ELF-1 (cell line): ENCODE data around the gene CORO2A.
"Not testable (repeated sequence)": the region's sequence is repeated elsewhere in the genome, so short reads cannot be mapped to it uniquely, and the experiment has no call there.

Experiments
- DNase-seq: peaks from one replicate; pipeline ENCODE4 v3.0.0-alpha.2; 2016; ENCODE audit warnings: low read depth, low spot score

Gene CORO2A

GRCh38 chr9:98191671-98192502 lies 550 bp downstream of the CORO2A start:
- DNase-seq = peak; percentile 61

- peak; percentile 64 for DNase-seq
These were observed 1.2 kb downstream of the CORO2A start for GRCh38 chr9:98191181-98191608.

- no peak for DNase-seq
These were observed 1.7 kb downstream of the CORO2A start for GRCh38 chr9:98190757-98191105.

GRCh38 chr9:98189412-98189811 lies 3.0 kb downstream of the CORO2A start:
- no peak for DNase-seq

- DNase-seq = no peak
These were observed 4.5 kb downstream of the CORO2A start for GRCh38 chr9:98187926-98188325.

- no peak for DNase-seq
These were observed 6.2 kb downstream of the CORO2A start for GRCh38 chr9:98186236-98186635.

- DNase-seq = no peak
These were observed 6.7 kb downstream of the CORO2A start for GRCh38 chr9:98185611-98186171.

GRCh38 chr9:98185021-98185567 lies 7.3 kb downstream of the CORO2A start:
- DNase-seq = no peak

- DNase-seq = no peak
These were observed 8.1 kb downstream of the CORO2A start for GRCh38 chr9:98184326-98184725.

- no peak for DNase-seq
These were observed 9.4 kb downstream of the CORO2A start for GRCh38 chr9:98182889-98183599.

GRCh38 chr9:98182069-98182820 lies 10.2 kb downstream of the CORO2A start:
- DNase-seq = peak; percentile 28

- no peak for DNase-seq
These were observed 10.7 kb downstream of the CORO2A start for GRCh38 chr9:98181746-98182068.

- DNase-seq = no peak
These were observed 11.4 kb downstream of the CORO2A start for GRCh38 chr9:98180996-98181395.

- DNase-seq = no peak
These were observed 13.3 kb downstream of the CORO2A start for GRCh38 chr9:98178874-98179850.

- DNase-seq = no peak
These were observed 15.8 kb downstream of the CORO2A start for GRCh38 chr9:98176391-98177259.

GRCh38 chr9:98175762-98176161 lies 16.7 kb downstream of the CORO2A start:
- no peak for DNase-seq

GRCh38 chr9:98175028-98175569 lies 17.3 kb downstream of the CORO2A start:
- DNase-seq = no peak

GRCh38 chr9:98174502-98174918 lies 17.9 kb downstream of the CORO2A start:
- not testable (repeated sequence) for DNase-seq

GRCh38 chr9:98173181-98173580 lies 19.3 kb downstream of the CORO2A start:
- no peak for DNase-seq
